ENCODE measurements around the gene GPR18. TPM values are rescaled to one million over a fixed set of nuclear protein-coding genes. Genes with fewer than 3 reads are reported as not detected.

Gene GPR18
- total and polyA plus RNA-seq, 9 of the 15 experiments (the other 6 are each of a cell fraction or from before 2014, with no cell fraction given) = 0.75 TPM; not detected in 8

GRCh38 chr13:99257291-99257690 lies 888 bp downstream of the GPR18 start:
- Histone ChIP-seq H4K20me1 (replicated peaks; ENCODE audit: control insufficient read depth, insufficient read depth, low read length) (no peaks in the 10 kb centered on the region), H3K4me1 (replicated peaks in 1 of 2; ENCODE audit: control insufficient read depth in 2 of 2, insufficient read depth in 2 of 2, low read length in 2 of 2) (no peaks in the 10 kb centered on the region; a peak in 1 of 5 replicates), H3K9me1 (ENCODE audit: control insufficient read depth, insufficient read depth, low read length) (no peaks in the 10 kb centered on the region), H3K27me3 (ENCODE audit: control insufficient read depth in 2 of 2, insufficient read depth in 2 of 2, low read length in 2 of 2) (no peaks in the 10 kb centered on the region), H3K4me2 (ENCODE audit: insufficient read depth, low read length) (no peak overlapping the region), H3K9ac (ENCODE audit: insufficient read depth in 1 of 2, low read depth in 2 of 2, low read length in 2 of 2) (no peak overlapping the region), H3K79me2 (ENCODE audit: control insufficient read depth, insufficient read depth, low read length) (no peaks in the 10 kb centered on the region), H2AFZ (ENCODE audit: low read depth, low read length) (no peak overlapping the region), H3K36me3 (ENCODE audit: control insufficient read depth, insufficient read depth, low read length) (peaks cover 47% of the 10 kb centered on the region; the same call in 2 of the 3 replicates), H3K27ac (ENCODE audit: extremely low read depth, low read depth, low read length) (no peak overlapping the region), H3K4me3 (no peak overlapping the region), H3K9me3 (replicated peaks; ENCODE audit: control insufficient read depth, insufficient read depth, low read depth, low read length) (no peaks in the 10 kb centered on the region)
- ChIA-PET POLR2A (interaction anchor here (0.6 kb wide), 1 partner anchor 77 kb away, joined by 3 read pairs; no protein-coding TSS in a partner anchor), CTCF (ENCODE audit: low intra/inter-chr PET ratio) (no interaction called here)
- intact Hi-C loops (cut with micrococcal nuclease) = no loop called here
- in situ Hi-C loops (cut with MboI) = no loop called here
- TF ChIP-seq SREBF2 (CRISPR knock-in tag; IDR thresholded peaks at IDR 0.05) (no peak), ZNF253 (CRISPR knock-in tag; conservative IDR thresholded peaks at IDR 0.05) (no peak), ZNF431 (CRISPR knock-in tag; IDR thresholded peaks at IDR 0.05) (no peak), MTA2 (IDR thresholded peaks at IDR 0.05; ENCODE audit: low read depth) (no peak), RBM25 (IDR thresholded peaks at IDR 0.05; ENCODE audit: low read depth, low read length, severe bottlenecking) (no peak), RBFOX2 (IDR thresholded peaks at IDR 0.05; ENCODE audit: low read depth, low read length) (no peak), FOXK2 (conservative IDR thresholded peaks at IDR 0.05 in 1 of 2, IDR thresholded peaks at IDR 0.05 in 1 of 2; ENCODE audit: low read depth in 2 of 2) (no peak)
- BruUV-seq (replicated peaks) = no TSS peak
- no peak for FAIRE-seq
- no peak for DNase-seq (ENCODE audit: extremely low read depth in 1 of 4, low spot score in 3 of 4)
- ATAC-seq = no peak
- WGBS (ENCODE audit: insufficient coverage, low coverage, missing lambda C conversion rate) = 60% methylated on average over 1 of the region's 2 CpGs

- no peaks in the 10 kb centered on the region; a peak in 1 of 5 replicates for H3K4me1 ChIP-seq (replicated peaks in 1 of 2; ENCODE audit: control insufficient read depth in 2 of 2, insufficient read depth in 2 of 2, low read length in 2 of 2)
- ChIA-PET CTCF (ENCODE audit: low intra/inter-chr PET ratio) (no interaction called here), POLR2A (interaction anchor here (0.8 kb wide), 1 partner anchor 11 kb away, joined by 3 read pairs; no protein-coding TSS in a partner anchor)
- WGBS (ENCODE audit: insufficient coverage, low coverage, missing lambda C conversion rate) = 67% methylated on average over 2 of the region's 3 CpGs
- FAIRE-seq (no peak), DNase-seq (ENCODE audit: extremely low read depth in 1 of 4, low spot score in 3 of 4) (no peak), ATAC-seq (no peak)
- no peaks in the 10 kb centered on the region for H3K79me2 ChIP-seq (ENCODE audit: control insufficient read depth, insufficient read depth, low read length)
- no peaks in the 10 kb centered on the region for H3K27me3 ChIP-seq (ENCODE audit: control insufficient read depth in 2 of 2, insufficient read depth in 2 of 2, low read length in 2 of 2)
- intact Hi-C loops (cut with micrococcal nuclease) = no loop called here
- in situ Hi-C loops (cut with MboI) = no loop called here
- H2AFZ ChIP-seq (ENCODE audit: low read depth, low read length) = no peak overlapping the region
- H3K9ac ChIP-seq (ENCODE audit: insufficient read depth in 1 of 2, low read depth in 2 of 2, low read length in 2 of 2) = no peak overlapping the region
- H4K20me1 ChIP-seq (replicated peaks; ENCODE audit: control insufficient read depth, insufficient read depth, low read length) = no peaks in the 10 kb centered on the region
- no peak overlapping the region for H3K27ac ChIP-seq (ENCODE audit: extremely low read depth, low read depth, low read length)
- H3K36me3 ChIP-seq (ENCODE audit: control insufficient read depth, insufficient read depth, low read length) = peaks cover 47% of the 10 kb centered on the region; the same call in 2 of the 3 replicates
- no peak overlapping the region for H3K4me2 ChIP-seq (ENCODE audit: insufficient read depth, low read length)
- no peak for TF ChIP-seq E2F1 (CRISPR knock-in tag; IDR thresholded peaks at IDR 0.05)
- peak; percentile 54; the same call in 1 of the 2 replicates for TF ChIP-seq CEBPG (CRISPR knock-in tag; IDR thresholded peaks at IDR 0.05)
- peak in 1 of 2 experiments; percentile 64; a peak in 2 of 4 replicates for TF ChIP-seq CEBPG (tag; conservative IDR thresholded peaks at IDR 0.05 in 1 of 2, IDR thresholded peaks at IDR 0.05 in 1 of 2)
- TF ChIP-seq CEBPB (tag; IDR thresholded peaks at IDR 0.05) = 0 out of 2 replicates have a peak, but pooled peaks have one; percentile 13
- H3K9me3 ChIP-seq (replicated peaks; ENCODE audit: control insufficient read depth, insufficient read depth, low read depth, low read length) = no peaks in the 10 kb centered on the region
- no TSS peak for BruUV-seq (replicated peaks)
- no peaks in the 10 kb centered on the region for H3K9me1 ChIP-seq (ENCODE audit: control insufficient read depth, insufficient read depth, low read length)
- no peak overlapping the region for H3K4me3 ChIP-seq
Measured at GRCh38 chr13:99256709-99257108, 1.5 kb downstream of the GPR18 start.
